ENCODE results near the gene ATP8B4.

GRCh38 chr15:49900006-49900902 lies 218.8 kb downstream of the ATP8B4 start:
- TF ChIP-seq CTCF (IDR thresholded peaks at IDR 0.05) (no peak), POLR2AphosphoS5 (IDR thresholded peaks at IDR 0.05; ENCODE audit: low read depth, low read length) (no peak), REST (IDR thresholded peaks at IDR 0.05; ENCODE audit: insufficient read depth in 1 of 2, low read depth in 2 of 2, low read length in 1 of 2) (no peak)

Measured in Panc1 (cell line).